B cell (primary cell): ENCODE results near the gene B4GALNT4. TPM values are rescaled to one million over a fixed set of nuclear protein-coding genes. Genes with fewer than 3 reads are reported as not detected.

ENCODE experiments used
- ATAC-seq: fragments of 200-7000 bp; cut with Tn5 transposase; one replicate; pipeline ENCODE4 v1.10.0; 2021; ENCODE audit warnings: low read depth, mild to moderate bottlenecking, moderate number of reproducible peaks, moderate library complexity
- CTCF ChIA-PET: fragments of 350-600 bp; sonication (Branson Sonifier 250); formaldehyde crosslinking; loops from one replicate; lab custom pipeline; 2021; ENCODE audit warnings: antibody characterized with exemption, inconsistent platforms; lab: Charles Lee
- POLR2A ChIA-PET: fragments of 350-600 bp; sonication (Branson Sonifier 250); formaldehyde crosslinking; loops from one replicate; lab custom pipeline; 2021; ENCODE audit warnings: antibody characterized with exemption; lab: Charles Lee
- DNase-seq: peaks from one replicate; pipeline ENCODE4 v3.0.0; 2013
- H2AFZ ChIP-seq: 2 replicates; pipeline ENCODE4 v1.6.1; 2012; ENCODE audit warnings: mild to moderate bottlenecking, low read depth, low read length; ENCODE audit not compliant: insufficient read depth, poor library complexity, severe bottlenecking
- H3K27ac ChIP-seq, 2 donors: 1 replicate in 1 of 2; 2 replicates in 1 of 2; pipeline ENCODE4 v1.5.1; 2012 to 2013; ENCODE audit warnings: low read length in 2 of 2, mild to moderate bottlenecking in 2 of 2, moderate library complexity in 1 of 2
- H3K27me3 ChIP-seq, 4 experiments: fragments of 200-600 bp in 1 of 4; sonication (generic) in 1 of 4; replicated peaks in 1 of 4; 1 replicate in 2 of 4; 2 replicates in 2 of 4; pipeline versions ENCODE4 v1.6.1 to v1.7.0; 2013 to 2016; ENCODE audit warnings: low read length in 3 of 4, mild to moderate bottlenecking in 2 of 4, mixed read lengths in 1 of 4, moderate library complexity in 1 of 4; ENCODE audit not compliant: insufficient read depth in 4 of 4, control insufficient read depth in 3 of 4; ENCODE audit errors: control extremely low read depth in 1 of 4
- H3K36me3 ChIP-seq, 2 experiments: replicated peaks in 1 of 2; 1 replicate in 1 of 2; 2 replicates in 1 of 2; pipeline versions ENCODE4 v1.6.1 to v1.7.1; 2013; ENCODE audit warnings: low read length in 1 of 2; ENCODE audit not compliant: insufficient read depth in 2 of 2, control insufficient read depth in 1 of 2; ENCODE audit errors: control extremely low read depth in 1 of 2, extremely low read depth in 1 of 2
- H3K4me1 ChIP-seq, 2 donors: fragments of 200-600 bp in 1 of 2; sonication (generic) in 1 of 2; 1 replicate in 1 of 2; 2 replicates in 1 of 2; pipeline versions ENCODE4 v1.5.1 to v1.6.1; 2013 to 2017; ENCODE audit warnings: low read length in 2 of 2; ENCODE audit not compliant: control insufficient read depth in 2 of 2, insufficient read depth in 2 of 2
- H3K4me2 ChIP-seq: replicated peaks from 2 replicates; pipeline ENCODE3; 2012; ENCODE audit warnings: mild to moderate bottlenecking, low read depth, low read length; ENCODE audit not compliant: poor library complexity, severe bottlenecking
- H3K4me3 ChIP-seq, 5 experiments: fragments of 200-600 bp in 1 of 5; sonication (generic) in 1 of 5; 1 replicate in 3 of 5; 2 replicates in 2 of 5; pipeline versions ENCODE4 v1.5.1 to v1.7.0; 2011 to 2016; ENCODE audit warnings: low read length in 4 of 5, mild to moderate bottlenecking in 4 of 5, low read depth in 2 of 5, control low read depth in 1 of 5, moderate library complexity in 1 of 5; ENCODE audit not compliant: insufficient read depth in 1 of 5; ENCODE audit errors: control extremely low read depth in 1 of 5, extremely low read depth in 1 of 5
- H3K79me2 ChIP-seq: fragments of 200-600 bp; sonication (generic); one replicate; pipeline ENCODE4 v1.6.0; 2016; ENCODE audit warnings: low read length; ENCODE audit not compliant: control insufficient read depth, insufficient read depth
- H3K9ac ChIP-seq: fragments of 200-600 bp; sonication (generic); 2 replicates; pipeline ENCODE4 v1.6.1; 2017; ENCODE audit warnings: mild to moderate bottlenecking, low read length, moderate library complexity
- H3K9me3 ChIP-seq, 3 donors: one replicate each; pipeline versions ENCODE4 v1.6.1 to v1.7.1; 2013; ENCODE audit warnings: low read length in 2 of 3; ENCODE audit not compliant: control insufficient read depth in 2 of 3, insufficient read depth in 1 of 3; ENCODE audit errors: control extremely low read depth in 1 of 3
- H4K20me1 ChIP-seq: 2 replicates; pipeline ENCODE4 v1.6.0; 2012; ENCODE audit warnings: mild to moderate bottlenecking, low read length; ENCODE audit not compliant: insufficient read depth, control insufficient read depth, poor library complexity, severe bottlenecking
- H3K27ac Mint-ChIP-seq: one replicate; pipeline ENCODE4 v1.8.0; 2021; ENCODE audit warnings: mixed read lengths
- H3K27me3 Mint-ChIP-seq: one replicate; pipeline ENCODE4 v1.8.0; 2021; ENCODE audit warnings: mixed read lengths
- H3K4me1 Mint-ChIP-seq: one replicate; pipeline ENCODE4 v1.8.0; 2021; ENCODE audit warnings: mixed read lengths
- H3K4me3 Mint-ChIP-seq: one replicate; pipeline ENCODE4 v1.8.0; 2021; ENCODE audit warnings: mixed read lengths
- H3K9me3 Mint-ChIP-seq: one replicate; pipeline ENCODE4 v1.8.0; 2022; ENCODE audit warnings: mixed read lengths; ENCODE audit not compliant: insufficient read depth
- EZH2 ChIP-seq: IDR thresholded peaks from 2 replicates; pipeline ENCODE4 v1.6.1; 2012; ENCODE audit warnings: borderline replicate concordance, low read depth, mild to moderate bottlenecking, moderate library complexity, low read length; ENCODE audit not compliant: insufficient read depth, poor library complexity, severe bottlenecking
- WGBS: methylation state at CpG from one replicate; pipeline ENCODE4 v1.1.5; 2013; ENCODE audit warnings: missing lambda C conversion rate; ENCODE audit not compliant: insufficient coverage; 5-methylcytosine and 5-hydroxymethylcytosine counted together
- intact Hi-C: fragments of 100-400 bp; cut with micrococcal nuclease; formaldehyde crosslinking; loops from one replicate; pipeline ENCODE4 v1.10.0; 2022
- polyA plus RNA-seq: library from polyadenylated mRNA; depleted of rRNA; stranded (reverse); fragments of >200 nt; gene quantifications from 2 replicates; pipeline ENCODE4 v1.2.3, GENCODE V29; 2012
- total RNA-seq, 2 donors: library from RNA; stranded (reverse); fragments of 120-200 nt in 1 of 2; gene quantifications; 1 replicate in 1 of 2; 2 replicates in 1 of 2; pipeline versions ENCODE4 v1.2.3 to v1.2.4, GENCODE V29; 2013 to 2022
- TF ChIP-seq, protein P1 (sequence below): fragments of 200-600 bp; IDR thresholded peaks from one replicate; pipeline ENCODE4 v1.8.0; 2022; ENCODE audit warnings: antibody characterized with exemption, mild to moderate bottlenecking

The B4GALNT4 gene
- total and polyA plus RNA-seq, 2 donors (not counting 1 experiment from before 2014, with no cell fraction given), result not detected

DNA sequence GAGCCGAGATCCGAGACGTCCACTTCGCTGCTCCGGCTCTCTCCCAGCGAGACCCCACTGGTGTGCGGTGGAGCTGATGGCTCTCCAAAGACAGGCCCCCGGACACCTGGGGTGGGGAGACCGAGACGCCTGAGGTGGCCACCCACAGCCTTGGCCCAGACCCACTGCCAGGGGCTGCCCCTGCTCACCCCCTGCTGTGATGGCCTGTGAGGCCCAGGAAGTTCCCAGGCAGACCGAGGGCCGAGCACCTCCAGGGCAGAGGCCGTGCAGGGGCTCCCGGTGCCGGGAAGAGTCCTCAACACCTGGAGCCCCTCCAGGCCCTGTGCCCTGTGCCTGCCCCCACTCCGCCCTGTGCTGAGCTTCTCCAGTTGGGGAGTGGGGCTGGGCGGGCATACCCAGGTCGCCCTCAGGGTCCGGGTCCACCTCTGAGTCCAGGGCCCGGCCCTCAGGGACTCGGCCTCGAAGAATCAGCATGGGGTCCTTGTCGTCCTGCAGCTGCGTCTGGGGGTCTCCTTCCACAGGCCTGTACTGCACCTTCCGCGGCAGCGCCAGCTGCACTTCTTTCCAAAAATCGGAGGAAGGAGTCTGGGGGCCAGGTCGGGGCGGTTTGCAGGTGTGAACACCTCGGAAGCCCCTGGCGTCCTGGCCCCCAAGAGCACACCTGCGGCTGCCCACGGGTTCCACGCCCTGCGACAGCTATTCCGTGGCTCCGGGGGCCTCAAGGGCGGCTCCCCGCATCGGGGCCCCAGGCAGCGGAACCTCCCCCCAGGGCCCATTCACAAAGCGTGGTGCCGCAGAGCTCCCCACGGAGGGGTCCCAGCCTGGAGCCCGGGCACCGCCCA lies 36.9 kb downstream of the B4GALNT4 start:
- TF ChIP-seq, protein P1, sequence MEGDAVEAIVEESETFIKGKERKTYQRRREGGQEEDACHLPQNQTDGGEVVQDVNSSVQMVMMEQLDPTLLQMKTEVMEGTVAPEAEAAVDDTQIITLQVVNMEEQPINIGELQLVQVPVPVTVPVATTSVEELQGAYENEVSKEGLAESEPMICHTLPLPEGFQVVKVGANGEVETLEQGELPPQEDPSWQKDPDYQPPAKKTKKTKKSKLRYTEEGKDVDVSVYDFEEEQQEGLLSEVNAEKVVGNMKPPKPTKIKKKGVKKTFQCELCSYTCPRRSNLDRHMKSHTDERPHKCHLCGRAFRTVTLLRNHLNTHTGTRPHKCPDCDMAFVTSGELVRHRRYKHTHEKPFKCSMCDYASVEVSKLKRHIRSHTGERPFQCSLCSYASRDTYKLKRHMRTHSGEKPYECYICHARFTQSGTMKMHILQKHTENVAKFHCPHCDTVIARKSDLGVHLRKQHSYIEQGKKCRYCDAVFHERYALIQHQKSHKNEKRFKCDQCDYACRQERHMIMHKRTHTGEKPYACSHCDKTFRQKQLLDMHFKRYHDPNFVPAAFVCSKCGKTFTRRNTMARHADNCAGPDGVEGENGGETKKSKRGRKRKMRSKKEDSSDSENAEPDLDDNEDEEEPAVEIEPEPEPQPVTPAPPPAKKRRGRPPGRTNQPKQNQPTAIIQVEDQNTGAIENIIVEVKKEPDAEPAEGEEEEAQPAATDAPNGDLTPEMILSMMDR, result no peak
- TF ChIP-seq EZH2, result no peak
- Mint-ChIP-seq H3K27me3 (no peaks in the 10 kb centered on the region), H3K9me3 (no peaks in the 10 kb centered on the region), H3K4me3 (peak overlapping the region; percentile 63), H3K4me1 (peaks cover 7% of the 10 kb centered on the region), H3K27ac (peak overlapping the region; percentile 59)
- DNase-seq (peak; percentile 38), ATAC-seq (no peak)
- Histone ChIP-seq H3K79me2 (no peaks in the 10 kb centered on the region), H3K27ac (peak overlapping the region; percentile 25 to 67), H3K9ac (peak overlapping the region; percentile 71), H3K27me3 (peaks cover 0 to 11% (median 0%) of the 10 kb centered on the region in 4 experiments), H3K4me3 (peak overlapping the region in 4 of 5 experiments; percentile 40 to 63 (median 54)), H4K20me1 (peaks cover 10% of the 10 kb centered on the region), H3K4me2 (peak overlapping the region; percentile 97), H3K4me1 (peaks cover 7 to 19% of the 10 kb centered on the region in 2 donors), H2AFZ (peak overlapping the region; percentile 68), H3K9me3 (peaks cover 0 to 6% (median 0%) of the 10 kb centered on the region in 3 donors), H3K36me3 (no peaks in the 10 kb centered on the region)
- CTCF ChIA-PET, result interaction anchor here (0.8 to 3.0 kb wide), 9 partner anchors 9 to 400 kb away, joined by 3 to 34 read pairs (median 3); partner anchors contain the start of genes BET1L, LRRC56, PTDSS2 and RIC8A
- WGBS, result 76% methylated on average over 47 of the region's 47 CpGs
- POLR2A ChIA-PET, result interaction anchor here (0.6 to 2.2 kb wide), 13 partner anchors 9 to 977 kb away, joined by 3 to 23 read pairs (median 6); partner anchors contain the start of genes BET1L, HRAS, LRRC56 and PHRF1
- intact Hi-C loops, result no loop called here
